ENCODE data around the gene EMCN. TPM values are rescaled to one million over a fixed set of nuclear protein-coding genes. Genes with fewer than 3 reads are reported as not detected.

The EMCN gene
- total RNA-seq, 1 experiment from 2014 or later = not detected

- TF ChIP-seq TP53 (CRISPR knock-in tag; IDR thresholded peaks at IDR 0.05) = no peak
- TF ChIP-seq ZNF281 (CRISPR knock-in tag; IDR thresholded peaks at IDR 0.05) = no peak
- no peak for TF ChIP-seq IRF1 (CRISPR knock-in tag; IDR thresholded peaks at IDR 0.05)
- TF ChIP-seq SMAD4 (CRISPR knock-in tag; IDR thresholded peaks at IDR 0.05) = no peak
- TF ChIP-seq E2F1 (CRISPR knock-in tag; IDR thresholded peaks at IDR 0.05) = no peak
- no peak for TF ChIP-seq ZBTB21 (CRISPR knock-in tag; IDR thresholded peaks at IDR 0.05; ENCODE audit: borderline replicate concordance)
- TF ChIP-seq AR (CRISPR knock-in tag; IDR thresholded peaks at IDR 0.05) = no peak
- no peak for TF ChIP-seq NR1H2 (CRISPR knock-in tag; IDR thresholded peaks at IDR 0.05)
- TF ChIP-seq CBFB (CRISPR knock-in tag; IDR thresholded peaks at IDR 0.05; ENCODE audit: low read depth) = no peak
- TF ChIP-seq NFATC4 (CRISPR knock-in tag; IDR thresholded peaks at IDR 0.05) = no peak
- TF ChIP-seq PREB (CRISPR knock-in tag; IDR thresholded peaks at IDR 0.05; ENCODE audit: borderline replicate concordance) = no peak
- TF ChIP-seq MAX (CRISPR knock-in tag; IDR thresholded peaks at IDR 0.05) = no peak
- no peak for TF ChIP-seq ATF6 (CRISPR knock-in tag; IDR thresholded peaks at IDR 0.05)
- no peak for TF ChIP-seq IRF2 (CRISPR knock-in tag; IDR thresholded peaks at IDR 0.05; ENCODE audit: borderline replicate concordance, low read depth)
- TF ChIP-seq HMGA2 (CRISPR knock-in tag; IDR thresholded peaks at IDR 0.05) = no peak
- TF ChIP-seq NR3C1 (CRISPR knock-in tag; conservative IDR thresholded peaks at IDR 0.05; ENCODE audit: low read depth) = no peak
- TF ChIP-seq PRDM15 (CRISPR knock-in tag; IDR thresholded peaks at IDR 0.05) = no peak
- H3K27ac Mint-ChIP-seq = no peak overlapping the region
Observed at GRCh38 chr4:100489305-100489704, 28.5 kb downstream of the EMCN start.

More at GRCh38 chr4:100489305-100489704, 28.5 kb downstream of the EMCN start:
- CTCF ChIA-PET = no interaction called here
- Mint-ChIP-seq H3K4me1 (no peaks in the 10 kb centered on the region), H3K36me3 (0 out of 2 replicates have a peak, but pooled peaks cover 2% of the 10 kb centered on the region), H3K27me3 (ENCODE audit: low read depth) (no peaks in the 10 kb centered on the region), H3K9me3 (peaks cover 5% of the 10 kb centered on the region), H3K4me3 (no peak overlapping the region)
- ATAC-seq = no peak
- POLR2A ChIA-PET = no interaction called here
- no peak for DNase-seq (ENCODE audit: low spot score)
